NCI-H2107 treated with DMSO at 0.1 percent for 48 hours (cell line): ENCODE data around the gene MX2.
"Not testable (repeated sequence)": the region's sequence is repeated elsewhere in the genome, so short reads cannot be mapped to it uniquely, and the experiment has no call there.

Experiments
- DNase-seq: peaks from one replicate; lab custom pipeline; 2025; ENCODE audit not compliant: unreplicated experiment; lab: John Stamatoyannopoulos, UW

Gene MX2

GRCh38 chr21:41410767-41411448 lies 49.1 kb downstream of the MX2 start:
- DNase-seq = no peak

GRCh38 chr21:41411449-41412089 lies 49.7 kb downstream of the MX2 start:
- no peak for DNase-seq

GRCh38 chr21:41417505-41417904 lies 55.7 kb downstream of the MX2 start:
- not testable (repeated sequence) for DNase-seq

GRCh38 chr21:41418393-41418792 lies 56.6 kb downstream of the MX2 start:
- DNase-seq = no peak

GRCh38 chr21:41418956-41419680 lies 57.3 kb downstream of the MX2 start:
- no peak for DNase-seq

GRCh38 chr21:41419921-41420862 lies 58.4 kb downstream of the MX2 start:
- peak; percentile 48 for DNase-seq

GRCh38 chr21:41420998-41421397 lies 59.2 kb downstream of the MX2 start:
- DNase-seq = not testable (repeated sequence)

GRCh38 chr21:41422546-41423304 lies 60.9 kb downstream of the MX2 start:
- no peak for DNase-seq

GRCh38 chr21:41423305-41423636 lies 61.4 kb downstream of the MX2 start:
- not testable (repeated sequence) for DNase-seq

- DNase-seq = no peak
These were observed 63.7 kb downstream of the MX2 start for GRCh38 chr21:41425588-41425953.

GRCh38 chr21:41425954-41426675 lies 64.3 kb downstream of the MX2 start, which contains the start of gene MX1:
MX1 (plus strand) TSS chr21:41426239; CDS start chr21:41432071, 5,832 bp downstream.
- peak; percentile 11 for DNase-seq

- no peak for DNase-seq
These were observed 65.0 kb downstream of the MX2 start for GRCh38 chr21:41426676-41427404.

GRCh38 chr21:41427556-41427955 lies 65.7 kb downstream of the MX2 start:
- no peak for DNase-seq

GRCh38 chr21:41428311-41428710 lies 66.5 kb downstream of the MX2 start:
- DNase-seq = no peak

- no peak for DNase-seq
These were observed 67.0 kb downstream of the MX2 start for GRCh38 chr21:41428847-41429246.

- no peak for DNase-seq
These were observed 67.5 kb downstream of the MX2 start for GRCh38 chr21:41429305-41429704.

GRCh38 chr21:41429925-41430491 lies 68.2 kb downstream of the MX2 start:
- no peak for DNase-seq

- DNase-seq = no peak
These were observed 70.1 kb downstream of the MX2 start for GRCh38 chr21:41431788-41432548.
